Loucy (cell line): Measurements from ENCODE around the gene TMEM191C.
"Not testable (repeated sequence)": the region's sequence is repeated elsewhere in the genome, so short reads cannot be mapped to it uniquely, and the experiment has no call there.

ENCODE experiments used
- EZH2phosphoT487 ChIP-seq: fragments of 200-600 bp; IDR thresholded peaks from 2 replicates; pipeline ENCODE4 v1.6.1; 2018; ENCODE audit warnings: antibody characterized with exemption, mild to moderate bottlenecking, moderate library complexity, borderline replicate concordance
- TF ChIP-seq, protein P1 (sequence below): fragments of 200-600 bp; sonication (generic); conservative IDR thresholded peaks from 2 replicates; pipeline ENCODE4 v1.5.1; 2014; ENCODE audit warnings: mild to moderate bottlenecking, antibody characterized with exemption, low read length

DNA sequence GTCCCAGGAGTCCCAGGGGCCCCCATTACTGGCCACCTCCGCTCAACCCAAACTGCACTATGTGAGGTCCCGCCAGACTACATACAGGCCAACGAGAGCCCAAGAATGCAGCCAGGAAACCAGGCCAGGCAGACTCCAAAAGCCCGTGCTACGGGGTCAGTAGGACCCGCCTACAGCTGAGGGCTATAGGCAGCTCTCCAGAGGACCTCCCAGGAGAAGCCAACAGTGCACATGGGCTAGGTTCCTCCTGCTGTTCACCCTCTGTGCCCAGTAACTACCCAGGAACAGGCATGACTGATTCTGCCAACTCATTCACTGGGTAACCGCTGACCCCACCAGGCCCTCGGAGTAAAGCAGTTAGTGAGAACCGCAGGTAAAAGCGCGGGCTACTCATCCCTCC lies 44.8 kb downstream of the TMEM191C start:
- TF ChIP-seq, protein P1, sequence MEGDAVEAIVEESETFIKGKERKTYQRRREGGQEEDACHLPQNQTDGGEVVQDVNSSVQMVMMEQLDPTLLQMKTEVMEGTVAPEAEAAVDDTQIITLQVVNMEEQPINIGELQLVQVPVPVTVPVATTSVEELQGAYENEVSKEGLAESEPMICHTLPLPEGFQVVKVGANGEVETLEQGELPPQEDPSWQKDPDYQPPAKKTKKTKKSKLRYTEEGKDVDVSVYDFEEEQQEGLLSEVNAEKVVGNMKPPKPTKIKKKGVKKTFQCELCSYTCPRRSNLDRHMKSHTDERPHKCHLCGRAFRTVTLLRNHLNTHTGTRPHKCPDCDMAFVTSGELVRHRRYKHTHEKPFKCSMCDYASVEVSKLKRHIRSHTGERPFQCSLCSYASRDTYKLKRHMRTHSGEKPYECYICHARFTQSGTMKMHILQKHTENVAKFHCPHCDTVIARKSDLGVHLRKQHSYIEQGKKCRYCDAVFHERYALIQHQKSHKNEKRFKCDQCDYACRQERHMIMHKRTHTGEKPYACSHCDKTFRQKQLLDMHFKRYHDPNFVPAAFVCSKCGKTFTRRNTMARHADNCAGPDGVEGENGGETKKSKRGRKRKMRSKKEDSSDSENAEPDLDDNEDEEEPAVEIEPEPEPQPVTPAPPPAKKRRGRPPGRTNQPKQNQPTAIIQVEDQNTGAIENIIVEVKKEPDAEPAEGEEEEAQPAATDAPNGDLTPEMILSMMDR = not testable (repeated sequence)
- TF ChIP-seq EZH2phosphoT487 = not testable (repeated sequence)
